Sigmoid colon (tissue), 4 donors: ENCODE data around the gene CCDC63.

Experiments
- CTCF ChIP-seq, 4 experiments: fragments of 450-650 bp in 3 of 4; fragments of 200-600 bp in 1 of 4; IDR thresholded peaks; one replicate each; pipeline ENCODE4 v1.5.1; 2016 to 2019; ENCODE audit warnings: antibody characterized with exemption in 4 of 4, mild to moderate bottlenecking in 3 of 4, moderate library complexity in 2 of 4
- EP300 ChIP-seq, 4 donors: sonication (generic); formaldehyde crosslinking; IDR thresholded peaks; one replicate each; pipeline ENCODE4 v1.6.1; 2017; ENCODE audit warnings: antibody characterized with exemption in 4 of 4

GRCh38 chr12:110860833-110861296, 14.1 kb downstream of the CCDC63 start:
- TF ChIP-seq CTCF (IDR thresholded peaks at IDR 0.05) (no peak), EP300 (IDR thresholded peaks at IDR 0.05) (no peak)
